ENCODE measurements around the gene KRT86.

DNA sequence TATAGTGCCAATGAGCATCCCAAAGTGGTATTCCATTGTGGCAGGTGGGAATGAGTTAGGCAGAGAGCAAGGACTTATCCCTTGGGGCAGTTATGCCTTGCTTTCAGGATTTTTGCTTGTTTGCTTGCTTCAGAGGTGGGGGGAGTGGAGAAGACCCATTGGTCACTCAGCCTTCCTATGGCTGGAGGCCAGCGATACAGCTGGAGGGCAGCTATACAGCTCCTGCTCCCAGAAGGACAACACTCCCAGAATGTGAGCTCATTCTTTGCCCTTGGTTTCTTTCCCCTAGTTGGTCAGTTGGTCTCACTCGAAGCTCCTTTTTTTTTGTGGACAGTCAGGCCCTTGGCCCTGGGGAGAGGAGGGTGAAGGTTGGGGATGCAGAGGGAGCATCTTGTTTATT, 32.3 kb downstream of the KRT86 start:
- TF ChIP-seq EZH2phosphoT487 (IDR thresholded peaks at IDR 0.05; ENCODE audit: insufficient read depth, low read depth) (no peak), EZH2 (IDR thresholded peaks at IDR 0.05; ENCODE audit: insufficient read depth, poor library complexity, severe bottlenecking) (no peak)
